A549 (cell line): ENCODE results near the gene CACNA1D. TPM values are rescaled to one million over a fixed set of nuclear protein-coding genes. Genes with fewer than 3 reads are reported as not detected.

Experiments used
- ATAC-seq, 2 experiments: fragments of 200-7000 bp in 1 of 2; fragments of >200 bp in 1 of 2; cut with Nextera tagmentation in 1 of 2; cut with Tn5 transposase in 1 of 2; 3 replicates each; pipeline versions ENCODE4 v1.8.0 to v1.9.1; 2018 to 2020; ENCODE audit warnings: mild to moderate bottlenecking in 1 of 2, moderate library complexity in 1 of 2
- CTCF ChIA-PET: fragments of 300-600 bp; sonication (Branson Sonifier 250); formaldehyde crosslinking; extraction: SDS; loops from one replicate; lab custom pipeline; 2021; ENCODE audit warnings: antibody characterized with exemption, inconsistent platforms; lab: Yijun Ruan, JAX
- POLR2A ChIA-PET: fragments of 350-600 bp; formaldehyde crosslinking; extraction: SDS; loops from one replicate; lab custom pipeline; 2021; ENCODE audit warnings: antibody characterized with exemption, inconsistent platforms; lab: Yijun Ruan, JAX
- DNase-seq, 2 experiments: peaks; one replicate each; pipeline versions ENCODE4 v3.0.0 to v3.0.0-alpha.2; 2011 to 2016; ENCODE audit warnings: low read depth in 1 of 2, low spot score in 1 of 2
- FAIRE-seq: peaks from 2 replicates; lab custom pipeline; 2011; peaks lifted over from hg19 to GRCh38; lab: Jason Lieb, UNC
- H3K27ac ChIP-seq, 2 experiments: fragments of >200 bp; sonication (Bioruptor Twin); formaldehyde crosslinking; 3 replicates each; pipeline ENCODE4 v1.5.1; 2016 to 2017
- H3K4me1 ChIP-seq: fragments of >200 bp; sonication (Bioruptor Twin); formaldehyde crosslinking; 3 replicates; pipeline ENCODE4 v1.6.1; 2016
- H3K4me2 ChIP-seq: fragments of >200 bp; sonication (Bioruptor Twin); formaldehyde crosslinking; 3 replicates; pipeline ENCODE4 v1.6.1; 2016
- H3K4me3 ChIP-seq: fragments of >200 bp; sonication (Bioruptor Twin); formaldehyde crosslinking; 3 replicates; pipeline ENCODE4 v1.5.1; 2016
- H3K9me3 ChIP-seq: fragments of >200 bp; sonication (Bioruptor Twin); formaldehyde crosslinking; 3 replicates; pipeline ENCODE4 v1.6.1; 2016
- CEBPB ChIP-seq, 2 experiments: fragments of >200 bp in 1 of 2; sonication (Bioruptor Twin) in 1 of 2; formaldehyde crosslinking in 1 of 2; IDR thresholded peaks; 2 replicates each; pipeline ENCODE4 v1.6.1; 2012 to 2016
- CHD4 ChIP-seq: fragments of 200-600 bp; sonication (generic); IDR thresholded peaks from 2 replicates; pipeline ENCODE4 v1.6.1; 2016; ENCODE audit warnings: antibody characterized with exemption, mild to moderate bottlenecking, borderline replicate concordance
- EHMT2 ChIP-seq: fragments of 200-600 bp; sonication (generic); IDR thresholded peaks from 2 replicates; pipeline ENCODE4 v1.6.1; 2016; ENCODE audit warnings: antibody characterized with exemption, low read depth, mild to moderate bottlenecking, moderate library complexity
- EP300 ChIP-seq, 2 experiments: fragments of >200 bp; sonication (Bioruptor Twin); formaldehyde crosslinking; IDR thresholded peaks; 2 replicates in 1 of 2; 3 replicates in 1 of 2; pipeline ENCODE4 v1.6.1; 2016 to 2017
- ESRRA ChIP-seq: fragments of 150-350 bp; IDR thresholded peaks from 2 replicates; pipeline ENCODE4 v1.6.1; 2014; ENCODE audit warnings: mild to moderate bottlenecking, low read length, borderline replicate concordance
- FOSB ChIP-seq: fragments of 250-450 bp; sonication (Bioruptor Pico); IDR thresholded peaks from 2 replicates; pipeline ENCODE4 v1.5.0; 2020; ENCODE audit warnings: mild to moderate bottlenecking, moderate library complexity
- FOSL2 ChIP-seq, 2 experiments: fragments of 450-650 bp in 1 of 2; fragments of >200 bp in 1 of 2; sonication (Bioruptor Twin) in 1 of 2; formaldehyde crosslinking; IDR thresholded peaks; 2 replicates each; pipeline versions ENCODE4 v1.5.0 to v1.6.1; 2016 to 2020; ENCODE audit warnings: mild to moderate bottlenecking in 1 of 2, moderate library complexity in 1 of 2
- GATA3 ChIP-seq: IDR thresholded peaks from 2 replicates; pipeline ENCODE4 v1.6.1; 2012; ENCODE audit warnings: borderline replicate concordance
- HOXB13 ChIP-seq: fragments of 250-450 bp; sonication (Bioruptor Pico); IDR thresholded peaks from 2 replicates; pipeline ENCODE4 v1.5.0; 2020; ENCODE audit warnings: low read depth, mild to moderate bottlenecking, moderate library complexity
- JUN ChIP-seq, 2 experiments: fragments of >200 bp; sonication (Bioruptor Twin); formaldehyde crosslinking; IDR thresholded peaks; 2 replicates in 1 of 2; 3 replicates in 1 of 2; pipeline ENCODE4 v1.6.1; 2016 to 2017
- JUNB ChIP-seq: fragments of >200 bp; sonication (Bioruptor Twin); formaldehyde crosslinking; IDR thresholded peaks from 2 replicates; pipeline ENCODE4 v1.6.1; 2016
- KDM5A ChIP-seq: fragments of 200-600 bp; sonication (generic); IDR thresholded peaks from 2 replicates; pipeline ENCODE4 v1.6.1; 2016; ENCODE audit warnings: antibody characterized with exemption, mild to moderate bottlenecking
- MAFK ChIP-seq: fragments of 450-650 bp; IDR thresholded peaks from 2 replicates; pipeline ENCODE4 v1.6.1; 2014; ENCODE audit not compliant: partially characterized antibody
- MAZ ChIP-seq: fragments of 150-350 bp; IDR thresholded peaks from 2 replicates; pipeline ENCODE4 v1.6.1; 2014; ENCODE audit warnings: antibody characterized with exemption, low read depth, low read length, borderline replicate concordance
- NFE2L2 ChIP-seq: fragments of 150-350 bp; conservative IDR thresholded peaks from 2 replicates; pipeline ENCODE4 v1.6.1; 2014; ENCODE audit warnings: low read length
- NPAS2 ChIP-seq: fragments of 250-450 bp; sonication (Bioruptor Pico); IDR thresholded peaks from 2 replicates; pipeline ENCODE4 v1.8.0; 2022; ENCODE audit warnings: mild to moderate bottlenecking, moderate library complexity, borderline replicate concordance
- RARB ChIP-seq: fragments of 250-450 bp; sonication (Bioruptor Pico); IDR thresholded peaks from 2 replicates; pipeline ENCODE4 v1.8.0; 2021; ENCODE audit warnings: mild to moderate bottlenecking, moderate library complexity
- TFCP2L1 ChIP-seq: fragments of 250-450 bp; sonication (Bioruptor Pico); IDR thresholded peaks from 2 replicates; pipeline ENCODE4 v1.5.0; 2021; ENCODE audit warnings: mild to moderate bottlenecking
- ZSCAN20 ChIP-seq: fragments of 250-450 bp; sonication (Bioruptor Pico); IDR thresholded peaks from 2 replicates; pipeline ENCODE4 v1.8.0; 2022; ENCODE audit warnings: mild to moderate bottlenecking, moderate library complexity
- WGBS: methylation state at CpG from one replicate; pipeline ENCODE4 v1.1.6; 2017; ENCODE audit errors: missing lambda C conversion rate; 5-methylcytosine and 5-hydroxymethylcytosine counted together
- polyA plus RNA-seq, 4 experiments: library from polyadenylated mRNA; depleted of rRNA in 3 of 4; stranded (reverse); fragments of >200 nt; fragmentation: RNase III in 1 of 4; extraction: RNeasy Plus Mini Kit Qiagen cat#74134 plus additional on column Dnase treatment in 1 of 4; gene quantifications; 2 replicates in 3 of 4; 3 replicates in 1 of 4; pipeline ENCODE4 v1.2.3, GENCODE V29; 2011 to 2017
- TF ChIP-seq, protein P1 (sequence below): fragments of >200 bp; sonication (Bioruptor Twin); formaldehyde crosslinking; IDR thresholded peaks from 2 replicates; pipeline ENCODE4 v1.6.1; 2016
- TF ChIP-seq, protein P2 (sequence below): fragments of 450-650 bp; IDR thresholded peaks from 2 replicates; pipeline ENCODE4 v1.6.1; 2014; ENCODE audit warnings: antibody characterized with exemption
- TF ChIP-seq, protein P3 (sequence below): fragments of 200-600 bp; sonication (generic); IDR thresholded peaks from 2 replicates; pipeline ENCODE4 v1.6.1; 2016; ENCODE audit warnings: antibody characterized with exemption, mild to moderate bottlenecking, moderate library complexity
- TF ChIP-seq, protein P4 (sequence below): fragments of >200 bp; sonication (Bioruptor Twin); formaldehyde crosslinking; IDR thresholded peaks from 3 replicates; pipeline ENCODE4 v1.6.1; 2016
- TF ChIP-seq, protein P5 (sequence below): fragments of 250-450 bp; sonication (Bioruptor Pico); IDR thresholded peaks from 2 replicates; pipeline ENCODE4 v1.5.0; 2021; ENCODE audit warnings: mild to moderate bottlenecking, moderate library complexity, borderline replicate concordance

Gene CACNA1D
- polyA plus RNA-seq, 2 of the 4 experiments (the other 2 are of a cell fraction), result 1.1 to 10.7 TPM

DNA sequence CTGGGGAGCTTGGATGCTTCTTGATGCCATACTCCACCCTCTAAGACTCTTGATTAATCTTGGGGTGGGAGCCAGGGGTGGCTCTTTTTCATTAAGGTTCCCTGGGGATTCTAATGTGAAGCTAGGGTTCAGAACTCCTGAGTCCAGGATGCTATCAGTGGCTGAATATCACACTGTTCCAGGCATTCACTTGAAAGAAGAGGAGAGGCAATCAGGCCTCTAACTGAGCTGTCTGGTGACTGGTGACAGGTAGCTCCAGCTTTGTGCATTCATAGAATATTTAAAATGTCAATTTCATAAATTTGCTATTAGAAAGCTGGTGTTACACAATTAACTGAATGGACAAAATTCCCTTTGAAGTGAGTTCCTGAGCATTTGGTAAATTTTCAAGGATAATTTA, 212.8 kb downstream of the CACNA1D start:
- FAIRE-seq (no peak), ATAC-seq (no peak), DNase-seq (no peak)
- H3K4me3 ChIP-seq, result no peak overlapping the region
- H3K9me3 ChIP-seq, result no peaks in the 10 kb centered on the region
- TF ChIP-seq NFE2L2 (no peak), FOSB (CRISPR knock-in tag) (no peak)
- H3K4me2 ChIP-seq, result peak overlapping the region; percentile 72
- peak overlapping the region; percentile 68 to 80; a peak in 4 of 6 replicates for H3K27ac ChIP-seq
- CTCF ChIA-PET, result interaction anchor here (0.9 to 5.6 kb wide), 3 partner anchors 9 to 350 kb away, joined by 3 to 78 read pairs (median 3); no protein-coding TSS in a partner anchor
- H3K4me1 ChIP-seq, result peaks cover 38% of the 10 kb centered on the region
- POLR2A ChIA-PET, result no interaction called here

DNA sequence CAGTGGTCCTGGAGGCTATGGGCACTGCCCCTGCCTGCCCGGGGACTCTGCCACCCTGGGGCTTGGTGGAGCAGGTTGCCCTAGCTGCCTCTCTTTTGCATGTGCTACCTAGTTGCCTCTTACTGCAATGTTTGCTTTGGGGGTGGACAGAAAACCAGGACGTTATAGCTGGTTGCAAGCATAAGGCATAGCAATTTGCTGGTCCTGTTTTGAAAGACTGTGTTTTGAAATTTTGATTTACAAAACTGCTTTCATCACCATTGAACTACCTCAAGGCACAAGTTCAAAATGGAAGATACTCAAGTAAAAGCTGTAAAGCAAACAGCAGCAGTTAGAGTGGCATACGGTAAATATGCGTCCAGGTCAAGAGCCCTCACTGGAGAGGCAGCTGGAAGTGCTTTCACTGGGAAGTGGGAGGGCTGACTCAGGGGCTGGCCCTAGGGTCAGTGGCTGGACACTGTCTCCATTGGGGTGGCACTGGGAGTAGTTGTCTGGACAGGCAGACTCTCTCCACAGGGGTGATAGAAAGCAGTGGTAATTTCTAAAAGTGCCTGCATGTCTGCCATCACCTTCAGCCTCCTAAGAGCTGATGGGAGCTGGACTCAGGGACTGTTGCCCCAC, 213.7 kb downstream of the CACNA1D start:
- TF ChIP-seq, protein P1, sequence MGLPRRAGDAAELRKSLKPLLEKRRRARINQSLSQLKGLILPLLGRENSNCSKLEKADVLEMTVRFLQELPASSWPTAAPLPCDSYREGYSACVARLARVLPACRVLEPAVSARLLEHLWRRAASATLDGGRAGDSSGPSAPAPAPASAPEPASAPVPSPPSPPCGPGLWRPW, result peak; percentile 47
- TF ChIP-seq EP300 (IDR thresholded peaks at IDR 0.05) (peak; percentile 50 to 56; a peak in 2 of 5 replicates), GATA3 (0 out of 2 replicates have a peak, but pooled peaks have one; percentile 14), JUN (IDR thresholded peaks at IDR 0.05) (peak in 1 of 2 experiments; percentile 23; a peak in 1 of 5 replicates), CEBPB (IDR thresholded peaks at IDR 0.05) (peak; percentile 36 to 68; a peak in 2 of 4 replicates), EHMT2 (no peak)
- TF ChIP-seq, all 56 proteins: peak for 5
- no peak overlapping the region for H3K4me3 ChIP-seq
- FAIRE-seq (no peak), ATAC-seq (peak; percentile 15 to 67; a peak in 3 of 6 replicates), DNase-seq (peak in 1 of 2 experiments; percentile 47)
- WGBS, result 13% methylated on average over 4 of the region's 4 CpGs
- ChIA-PET CTCF (interaction anchor here (0.5 to 5.6 kb wide), 12 partner anchors 10 to 409 kb away, joined by 3 to 78 read pairs (median 3); no protein-coding TSS in a partner anchor), POLR2A (interaction anchor here (0.6 kb wide), 1 partner anchor 208 kb away, joined by 7 read pairs; no protein-coding TSS in a partner anchor)
- no peaks in the 10 kb centered on the region for H3K9me3 ChIP-seq
- peaks cover 38% of the 10 kb centered on the region for H3K4me1 ChIP-seq
- peak overlapping the region; percentile 68 to 80 for H3K27ac ChIP-seq
- H3K4me2 ChIP-seq, result peak overlapping the region; percentile 72

DNA sequence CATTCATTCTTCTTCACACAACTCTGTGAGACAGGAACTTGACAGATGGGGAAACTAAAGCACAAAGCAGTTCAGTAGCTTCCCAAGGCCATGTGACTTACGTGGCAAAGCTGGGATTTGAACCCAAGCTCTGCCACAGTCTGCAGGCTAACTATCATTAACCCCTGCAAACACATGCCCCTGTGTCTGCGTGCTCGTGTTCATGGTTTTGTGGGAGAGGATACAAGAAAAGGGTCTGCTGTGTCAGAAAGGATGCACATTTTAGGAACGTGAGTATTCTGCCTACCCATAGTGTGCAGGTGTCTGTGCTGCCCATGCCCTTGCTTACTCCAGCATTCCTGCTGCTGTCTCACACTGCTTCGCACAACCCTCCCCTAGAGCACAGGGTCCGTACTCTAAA, 214.8 kb downstream of the CACNA1D start:
- ATAC-seq (no peak), DNase-seq (no peak), FAIRE-seq (no peak)
- peak overlapping the region; percentile 68 to 80 for H3K27ac ChIP-seq
- ChIA-PET POLR2A (no interaction called here), CTCF (interaction anchor here (0.8 to 5.6 kb wide), 19 partner anchors 9 to 489 kb away, joined by 3 to 78 read pairs (median 5); no protein-coding TSS in a partner anchor)
- H3K4me3 ChIP-seq, result no peak overlapping the region
- H3K9me3 ChIP-seq, result no peaks in the 10 kb centered on the region
- 92% methylated on average over 6 of the region's 6 CpGs for WGBS
- H3K4me1 ChIP-seq, result peaks cover 38% of the 10 kb centered on the region
- no peak overlapping the region for H3K4me2 ChIP-seq
- no peak for TF ChIP-seq JUNB
- no peak for TF ChIP-seq TFCP2L1 (CRISPR knock-in tag)
- no peak for TF ChIP-seq ZSCAN20 (CRISPR knock-in tag)
- TF ChIP-seq, protein P2, sequence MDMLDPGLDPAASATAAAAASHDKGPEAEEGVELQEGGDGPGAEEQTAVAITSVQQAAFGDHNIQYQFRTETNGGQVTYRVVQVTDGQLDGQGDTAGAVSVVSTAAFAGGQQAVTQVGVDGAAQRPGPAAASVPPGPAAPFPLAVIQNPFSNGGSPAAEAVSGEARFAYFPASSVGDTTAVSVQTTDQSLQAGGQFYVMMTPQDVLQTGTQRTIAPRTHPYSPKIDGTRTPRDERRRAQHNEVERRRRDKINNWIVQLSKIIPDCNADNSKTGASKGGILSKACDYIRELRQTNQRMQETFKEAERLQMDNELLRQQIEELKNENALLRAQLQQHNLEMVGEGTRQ, result no peak
- TF ChIP-seq FOSL2 (IDR thresholded peaks at IDR 0.05), result no peak
- TF ChIP-seq FOSL2 (CRISPR knock-in tag; IDR thresholded peaks at IDR 0.05), result no peak
- TF ChIP-seq CHD4, result no peak
- TF ChIP-seq, protein P1, result no peak
- TF ChIP-seq, protein P3, sequence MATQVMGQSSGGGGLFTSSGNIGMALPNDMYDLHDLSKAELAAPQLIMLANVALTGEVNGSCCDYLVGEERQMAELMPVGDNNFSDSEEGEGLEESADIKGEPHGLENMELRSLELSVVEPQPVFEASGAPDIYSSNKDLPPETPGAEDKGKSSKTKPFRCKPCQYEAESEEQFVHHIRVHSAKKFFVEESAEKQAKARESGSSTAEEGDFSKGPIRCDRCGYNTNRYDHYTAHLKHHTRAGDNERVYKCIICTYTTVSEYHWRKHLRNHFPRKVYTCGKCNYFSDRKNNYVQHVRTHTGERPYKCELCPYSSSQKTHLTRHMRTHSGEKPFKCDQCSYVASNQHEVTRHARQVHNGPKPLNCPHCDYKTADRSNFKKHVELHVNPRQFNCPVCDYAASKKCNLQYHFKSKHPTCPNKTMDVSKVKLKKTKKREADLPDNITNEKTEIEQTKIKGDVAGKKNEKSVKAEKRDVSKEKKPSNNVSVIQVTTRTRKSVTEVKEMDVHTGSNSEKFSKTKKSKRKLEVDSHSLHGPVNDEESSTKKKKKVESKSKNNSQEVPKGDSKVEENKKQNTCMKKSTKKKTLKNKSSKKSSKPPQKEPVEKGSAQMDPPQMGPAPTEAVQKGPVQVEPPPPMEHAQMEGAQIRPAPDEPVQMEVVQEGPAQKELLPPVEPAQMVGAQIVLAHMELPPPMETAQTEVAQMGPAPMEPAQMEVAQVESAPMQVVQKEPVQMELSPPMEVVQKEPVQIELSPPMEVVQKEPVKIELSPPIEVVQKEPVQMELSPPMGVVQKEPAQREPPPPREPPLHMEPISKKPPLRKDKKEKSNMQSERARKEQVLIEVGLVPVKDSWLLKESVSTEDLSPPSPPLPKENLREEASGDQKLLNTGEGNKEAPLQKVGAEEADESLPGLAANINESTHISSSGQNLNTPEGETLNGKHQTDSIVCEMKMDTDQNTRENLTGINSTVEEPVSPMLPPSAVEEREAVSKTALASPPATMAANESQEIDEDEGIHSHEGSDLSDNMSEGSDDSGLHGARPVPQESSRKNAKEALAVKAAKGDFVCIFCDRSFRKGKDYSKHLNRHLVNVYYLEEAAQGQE, result no peak
- TF ChIP-seq ESRRA, result no peak
- TF ChIP-seq MAFK, result no peak
- TF ChIP-seq KDM5A, result no peak
- no peak for TF ChIP-seq NPAS2 (CRISPR knock-in tag)
- no peak for TF ChIP-seq EP300 (IDR thresholded peaks at IDR 0.05)
- no peak for TF ChIP-seq MAZ
- TF ChIP-seq HOXB13 (CRISPR knock-in tag), result no peak
- TF ChIP-seq, protein P4, sequence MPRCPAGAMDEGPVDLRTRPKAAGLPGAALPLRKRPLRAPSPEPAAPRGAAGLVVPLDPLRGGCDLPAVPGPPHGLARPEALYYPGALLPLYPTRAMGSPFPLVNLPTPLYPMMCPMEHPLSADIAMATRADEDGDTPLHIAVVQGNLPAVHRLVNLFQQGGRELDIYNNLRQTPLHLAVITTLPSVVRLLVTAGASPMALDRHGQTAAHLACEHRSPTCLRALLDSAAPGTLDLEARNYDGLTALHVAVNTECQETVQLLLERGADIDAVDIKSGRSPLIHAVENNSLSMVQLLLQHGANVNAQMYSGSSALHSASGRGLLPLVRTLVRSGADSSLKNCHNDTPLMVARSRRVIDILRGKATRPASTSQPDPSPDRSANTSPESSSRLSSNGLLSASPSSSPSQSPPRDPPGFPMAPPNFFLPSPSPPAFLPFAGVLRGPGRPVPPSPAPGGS, result no peak
- no peak for TF ChIP-seq RARB (CRISPR knock-in tag)
- TF ChIP-seq, protein P5, sequence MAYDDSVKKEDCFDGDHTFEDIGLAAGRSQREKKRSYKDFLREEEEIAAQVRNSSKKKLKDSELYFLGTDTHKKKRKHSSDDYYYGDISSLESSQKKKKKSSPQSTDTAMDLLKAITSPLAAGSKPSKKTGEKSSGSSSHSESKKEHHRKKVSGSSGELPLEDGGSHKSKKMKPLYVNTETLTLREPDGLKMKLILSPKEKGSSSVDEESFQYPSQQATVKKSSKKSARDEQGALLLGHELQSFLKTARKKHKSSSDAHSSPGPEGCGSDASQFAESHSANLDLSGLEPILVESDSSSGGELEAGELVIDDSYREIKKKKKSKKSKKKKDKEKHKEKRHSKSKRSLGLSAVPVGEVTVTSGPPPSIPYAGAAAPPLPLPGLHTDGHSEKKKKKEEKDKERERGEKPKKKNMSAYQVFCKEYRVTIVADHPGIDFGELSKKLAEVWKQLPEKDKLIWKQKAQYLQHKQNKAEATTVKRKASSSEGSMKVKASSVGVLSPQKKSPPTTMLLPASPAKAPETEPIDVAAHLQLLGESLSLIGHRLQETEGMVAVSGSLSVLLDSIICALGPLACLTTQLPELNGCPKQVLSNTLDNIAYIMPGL, result no peak
